ENCODE results near the gene LARP4.

DNA sequence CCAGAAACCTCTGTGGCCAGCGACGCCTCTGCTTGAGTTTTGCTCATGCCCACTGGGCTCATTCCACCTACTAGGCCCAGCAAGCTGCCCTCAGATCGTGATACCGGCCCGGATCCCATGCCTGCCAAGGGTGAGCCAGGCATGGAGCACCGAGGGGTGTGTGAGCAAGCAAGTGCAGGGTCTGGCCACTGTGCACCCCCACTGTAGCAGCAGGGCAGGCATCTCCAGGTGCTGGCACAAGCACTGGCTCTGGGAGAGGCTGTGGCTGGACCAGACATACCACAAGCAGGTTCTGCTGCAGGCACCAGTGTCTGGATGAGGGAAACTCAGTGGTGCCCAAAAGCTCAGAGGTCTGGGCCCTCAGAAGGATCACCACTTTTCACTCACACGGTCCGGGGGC is 24.9 kb upstream of the LARP4 start:
- TF ChIP-seq, protein P1, sequence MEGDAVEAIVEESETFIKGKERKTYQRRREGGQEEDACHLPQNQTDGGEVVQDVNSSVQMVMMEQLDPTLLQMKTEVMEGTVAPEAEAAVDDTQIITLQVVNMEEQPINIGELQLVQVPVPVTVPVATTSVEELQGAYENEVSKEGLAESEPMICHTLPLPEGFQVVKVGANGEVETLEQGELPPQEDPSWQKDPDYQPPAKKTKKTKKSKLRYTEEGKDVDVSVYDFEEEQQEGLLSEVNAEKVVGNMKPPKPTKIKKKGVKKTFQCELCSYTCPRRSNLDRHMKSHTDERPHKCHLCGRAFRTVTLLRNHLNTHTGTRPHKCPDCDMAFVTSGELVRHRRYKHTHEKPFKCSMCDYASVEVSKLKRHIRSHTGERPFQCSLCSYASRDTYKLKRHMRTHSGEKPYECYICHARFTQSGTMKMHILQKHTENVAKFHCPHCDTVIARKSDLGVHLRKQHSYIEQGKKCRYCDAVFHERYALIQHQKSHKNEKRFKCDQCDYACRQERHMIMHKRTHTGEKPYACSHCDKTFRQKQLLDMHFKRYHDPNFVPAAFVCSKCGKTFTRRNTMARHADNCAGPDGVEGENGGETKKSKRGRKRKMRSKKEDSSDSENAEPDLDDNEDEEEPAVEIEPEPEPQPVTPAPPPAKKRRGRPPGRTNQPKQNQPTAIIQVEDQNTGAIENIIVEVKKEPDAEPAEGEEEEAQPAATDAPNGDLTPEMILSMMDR (IDR thresholded peaks at IDR 0.05), result no peak
- TF ChIP-seq POLR2AphosphoS5 (IDR thresholded peaks at IDR 0.05; ENCODE audit: low read depth, low read length), result no peak
- TF ChIP-seq, protein P2, sequence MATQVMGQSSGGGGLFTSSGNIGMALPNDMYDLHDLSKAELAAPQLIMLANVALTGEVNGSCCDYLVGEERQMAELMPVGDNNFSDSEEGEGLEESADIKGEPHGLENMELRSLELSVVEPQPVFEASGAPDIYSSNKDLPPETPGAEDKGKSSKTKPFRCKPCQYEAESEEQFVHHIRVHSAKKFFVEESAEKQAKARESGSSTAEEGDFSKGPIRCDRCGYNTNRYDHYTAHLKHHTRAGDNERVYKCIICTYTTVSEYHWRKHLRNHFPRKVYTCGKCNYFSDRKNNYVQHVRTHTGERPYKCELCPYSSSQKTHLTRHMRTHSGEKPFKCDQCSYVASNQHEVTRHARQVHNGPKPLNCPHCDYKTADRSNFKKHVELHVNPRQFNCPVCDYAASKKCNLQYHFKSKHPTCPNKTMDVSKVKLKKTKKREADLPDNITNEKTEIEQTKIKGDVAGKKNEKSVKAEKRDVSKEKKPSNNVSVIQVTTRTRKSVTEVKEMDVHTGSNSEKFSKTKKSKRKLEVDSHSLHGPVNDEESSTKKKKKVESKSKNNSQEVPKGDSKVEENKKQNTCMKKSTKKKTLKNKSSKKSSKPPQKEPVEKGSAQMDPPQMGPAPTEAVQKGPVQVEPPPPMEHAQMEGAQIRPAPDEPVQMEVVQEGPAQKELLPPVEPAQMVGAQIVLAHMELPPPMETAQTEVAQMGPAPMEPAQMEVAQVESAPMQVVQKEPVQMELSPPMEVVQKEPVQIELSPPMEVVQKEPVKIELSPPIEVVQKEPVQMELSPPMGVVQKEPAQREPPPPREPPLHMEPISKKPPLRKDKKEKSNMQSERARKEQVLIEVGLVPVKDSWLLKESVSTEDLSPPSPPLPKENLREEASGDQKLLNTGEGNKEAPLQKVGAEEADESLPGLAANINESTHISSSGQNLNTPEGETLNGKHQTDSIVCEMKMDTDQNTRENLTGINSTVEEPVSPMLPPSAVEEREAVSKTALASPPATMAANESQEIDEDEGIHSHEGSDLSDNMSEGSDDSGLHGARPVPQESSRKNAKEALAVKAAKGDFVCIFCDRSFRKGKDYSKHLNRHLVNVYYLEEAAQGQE (IDR thresholded peaks at IDR 0.05; ENCODE audit: insufficient read depth in 1 of 2, low read depth in 2 of 2, low read length in 1 of 2), result no peak
